Measurements from ENCODE around the gene COL19A1. TPM values are rescaled to one million over a fixed set of nuclear protein-coding genes. Genes with fewer than 3 reads are reported as not detected.

The COL19A1 gene
- total and polyA plus RNA-seq, 9 of the 15 experiments (the other 6 are each of a cell fraction or from before 2014, with no cell fraction given) = not detected

- TF ChIP-seq RBM22 (IDR thresholded peaks at IDR 0.05; ENCODE audit: low read depth, low read length, poor library complexity, severe bottlenecking) (no peak), HDAC2 (IDR thresholded peaks at IDR 0.05) (no peak), RBM25 (IDR thresholded peaks at IDR 0.05; ENCODE audit: low read depth, low read length, severe bottlenecking) (no peak), PBX2 (CRISPR knock-in tag; IDR thresholded peaks at IDR 0.05; ENCODE audit: low read depth) (no peak), PBX2 (tag; conservative IDR thresholded peaks at IDR 0.05; ENCODE audit: low read depth) (no peak), HMGN3 (IDR thresholded peaks at IDR 0.05; ENCODE audit: borderline replicate concordance, extremely low read depth, insufficient read length, low read depth, low read length) (no peak), NEUROD1 (IDR thresholded peaks at IDR 0.05; ENCODE audit: borderline replicate concordance, low read depth, low read length, partially characterized antibody) (no peak), FOXA3 (CRISPR knock-in tag; conservative IDR thresholded peaks at IDR 0.05 in 1 of 2, IDR thresholded peaks at IDR 0.05 in 1 of 2) (no peak), HCFC1 (IDR thresholded peaks at IDR 0.05; ENCODE audit: low read depth, low read length) (no peak)
- TF ChIP-seq, protein P1, sequence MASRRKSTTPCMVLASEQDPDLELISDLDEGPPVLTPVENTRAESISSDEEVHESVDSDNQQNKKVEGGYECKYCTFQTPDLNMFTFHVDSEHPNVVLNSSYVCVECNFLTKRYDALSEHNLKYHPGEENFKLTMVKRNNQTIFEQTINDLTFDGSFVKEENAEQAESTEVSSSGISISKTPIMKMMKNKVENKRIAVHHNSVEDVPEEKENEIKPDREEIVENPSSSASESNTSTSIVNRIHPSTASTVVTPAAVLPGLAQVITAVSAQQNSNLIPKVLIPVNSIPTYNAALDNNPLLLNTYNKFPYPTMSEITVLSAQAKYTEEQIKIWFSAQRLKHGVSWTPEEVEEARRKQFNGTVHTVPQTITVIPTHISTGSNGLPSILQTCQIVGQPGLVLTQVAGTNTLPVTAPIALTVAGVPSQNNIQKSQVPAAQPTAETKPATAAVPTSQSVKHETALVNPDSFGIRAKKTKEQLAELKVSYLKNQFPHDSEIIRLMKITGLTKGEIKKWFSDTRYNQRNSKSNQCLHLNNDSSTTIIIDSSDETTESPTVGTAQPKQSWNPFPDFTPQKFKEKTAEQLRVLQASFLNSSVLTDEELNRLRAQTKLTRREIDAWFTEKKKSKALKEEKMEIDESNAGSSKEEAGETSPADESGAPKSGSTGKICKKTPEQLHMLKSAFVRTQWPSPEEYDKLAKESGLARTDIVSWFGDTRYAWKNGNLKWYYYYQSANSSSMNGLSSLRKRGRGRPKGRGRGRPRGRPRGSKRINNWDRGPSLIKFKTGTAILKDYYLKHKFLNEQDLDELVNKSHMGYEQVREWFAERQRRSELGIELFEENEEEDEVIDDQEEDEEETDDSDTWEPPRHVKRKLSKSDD (conservative IDR thresholded peaks at IDR 0.05; ENCODE audit: low read length) = no peak
Measured at GRCh38 chr6:70040766-70041165, 174.4 kb downstream of the COL19A1 start (continued).
